HG03060 (cell line): ENCODE measurements around the gene ALDH3A1.

ENCODE experiments used
- ATAC-seq: cut with Tn5 transposase; IDR thresholded peaks from one replicate; pipeline ENCODE4 v1.9.1; 2021; ENCODE audit warnings: low read depth, moderate number of reproducible peaks; ENCODE audit not compliant: unreplicated experiment

Gene ALDH3A1

GRCh38 chr17:19742495-19742894 lies 5.6 kb downstream of the ALDH3A1 start:
- ATAC-seq: no peak

- ATAC-seq: no peak
These were observed 6.2 kb downstream of the ALDH3A1 start for GRCh38 chr17:19741832-19742457.

- ATAC-seq: no peak
These were observed 7.2 kb downstream of the ALDH3A1 start for GRCh38 chr17:19740933-19741332.

- no peak for ATAC-seq
These were observed 8.6 kb downstream of the ALDH3A1 start for GRCh38 chr17:19739241-19740201.

GRCh38 chr17:19738757-19739156 lies 9.3 kb downstream of the ALDH3A1 start:
- no peak for ATAC-seq

- ATAC-seq: no peak
These were observed 10.0 kb downstream of the ALDH3A1 start for GRCh38 chr17:19738073-19738449.

- ATAC-seq: no peak
These were observed 10.6 kb downstream of the ALDH3A1 start for GRCh38 chr17:19737305-19738072.

- ATAC-seq: no peak
These were observed 12.0 kb downstream of the ALDH3A1 start for GRCh38 chr17:19736071-19736470.

- ATAC-seq: no peak
These were observed 14.1 kb downstream of the ALDH3A1 start for GRCh38 chr17:19733953-19734526.

- ATAC-seq: no peak
These were observed 16.5 kb downstream of the ALDH3A1 start for GRCh38 chr17:19731626-19732025.

- no peak for ATAC-seq
These were observed 17.3 kb downstream of the ALDH3A1 start for GRCh38 chr17:19730843-19731242.

- no peak for ATAC-seq
These were observed 18.2 kb downstream of the ALDH3A1 start for GRCh38 chr17:19729900-19730299.

- ATAC-seq: no peak
These were observed 20.0 kb downstream of the ALDH3A1 start for GRCh38 chr17:19728084-19728495.

- ATAC-seq: no peak
These were observed 20.5 kb downstream of the ALDH3A1 start for GRCh38 chr17:19727501-19728078.

GRCh38 chr17:19726631-19727376 lies 21.3 kb downstream of the ALDH3A1 start:
- ATAC-seq: no peak

- ATAC-seq: no peak
These were observed 22.6 kb downstream of the ALDH3A1 start for GRCh38 chr17:19725486-19725885.

GRCh38 chr17:19724501-19725420 lies 23.3 kb downstream of the ALDH3A1 start:
- ATAC-seq: no peak

GRCh38 chr17:19723964-19724363 lies 24.1 kb downstream of the ALDH3A1 start:
- ATAC-seq: no peak
